Astrocyte of the spinal cord (primary cell): ENCODE results near the gene RACK1.
"Not testable (repeated sequence)": the region's sequence is repeated elsewhere in the genome, so short reads cannot be mapped to it uniquely, and the experiment has no call there.

ENCODE experiments used
- DNase-seq: peaks from one replicate; pipeline ENCODE4 v3.0.0; 2011; ENCODE audit warnings: low read depth, low spot score
- H3K4me3 ChIP-seq: 2 replicates; pipeline ENCODE4 v1.5.1; 2011; ENCODE audit warnings: low read depth, mild to moderate bottlenecking, low read length, moderate library complexity
- CTCF ChIP-seq: IDR thresholded peaks from 2 replicates; pipeline ENCODE4 v1.5.1; 2012; ENCODE audit warnings: low read depth, mild to moderate bottlenecking, low read length, inconsistent platforms
- in situ Hi-C: cut with HindIII; loops from 2 replicates; pipeline ENCODE4 v1.10.0; 2017; ENCODE audit warnings: low sequenced_read_pairs

The RACK1 gene

GRCh38 chr5:181217803-181218062, 26.0 kb downstream of the RACK1 start:
- H3K4me3 ChIP-seq = peak overlapping the region; percentile 46
- DNase-seq = peak; percentile 29
- in situ Hi-C loops = no loop called here
- no peak for TF ChIP-seq CTCF

- peak; percentile 9 for TF ChIP-seq CTCF
- peak overlapping the region; percentile 46 for H3K4me3 ChIP-seq
- in situ Hi-C loops = no loop called here
- DNase-seq = peak; percentile 57
These were observed 26.4 kb downstream of the RACK1 start for GRCh38 chr5:181217111-181217802.

GRCh38 chr5:181215997-181216989, 27.4 kb downstream of the RACK1 start:
- in situ Hi-C loops = no loop called here
- DNase-seq = peak; percentile 38
- TF ChIP-seq CTCF = no peak
- H3K4me3 ChIP-seq = peak overlapping the region; percentile 46

- in situ Hi-C loops, DNase-seq, H3K4me3 ChIP-seq: not testable (repeated sequence)
These were observed 29.5 kb downstream of the RACK1 start for GRCh38 chr5:181214249-181214648.

- TF ChIP-seq CTCF = no peak
- in situ Hi-C loops = no loop called here
- DNase-seq = no peak
- H3K4me3 ChIP-seq = no peak overlapping the region
These were observed 30.8 kb downstream of the RACK1 start for GRCh38 chr5:181212934-181213333.

- in situ Hi-C loops = no loop called here
- no peak for DNase-seq
- TF ChIP-seq CTCF = no peak
- H3K4me3 ChIP-seq = no peak overlapping the region
These were observed 31.6 kb downstream of the RACK1 start for GRCh38 chr5:181212080-181212479.

GRCh38 chr5:181211208-181211607, 32.5 kb downstream of the RACK1 start:
- TF ChIP-seq CTCF = no peak
- no peak overlapping the region for H3K4me3 ChIP-seq
- no peak for DNase-seq
- in situ Hi-C loops = no loop called here

- in situ Hi-C loops, H3K4me3 ChIP-seq: not testable (repeated sequence)
These were observed 33.0 kb downstream of the RACK1 start for GRCh38 chr5:181210698-181211097.

GRCh38 chr5:181210148-181210547, 33.6 kb downstream of the RACK1 start:
- in situ Hi-C loops, DNase-seq, H3K4me3 ChIP-seq: not testable (repeated sequence)

More at GRCh38 chr5:181210698-181211097, 33.0 kb downstream of the RACK1 start:
- DNase-seq = not testable (repeated sequence)

GRCh38 chr5:181209006-181209405, 34.7 kb downstream of the RACK1 start:
- H3K4me3 ChIP-seq, DNase-seq, in situ Hi-C loops: not testable (repeated sequence)
